Middle frontal gyrus (tissue), 1 donor: ENCODE data around the gene PRPSAP2.
"Not testable (repeated sequence)": the region's sequence is repeated elsewhere in the genome, so short reads cannot be mapped to it uniquely, and the experiment has no call there.

ENCODE experiments used
- DNase-seq: peaks from one replicate; pipeline ENCODE4 v3.0.0-alpha.2; 2015; ENCODE audit warnings: low spot score; ENCODE audit errors: extremely low spot score

The PRPSAP2 gene

GRCh38 chr17:18944646-18945045 is 86.7 kb downstream of the PRPSAP2 start:
- DNase-seq = no peak

GRCh38 chr17:18946536-18946935 is 88.6 kb downstream of the PRPSAP2 start:
- no peak for DNase-seq

- no peak for DNase-seq
Observed at GRCh38 chr17:18947866-18948265, 89.9 kb downstream of the PRPSAP2 start.

GRCh38 chr17:18948476-18949006 is 90.6 kb downstream of the PRPSAP2 start:
- no peak for DNase-seq

- no peak for DNase-seq
Observed at GRCh38 chr17:18949566-18949965, 91.6 kb downstream of the PRPSAP2 start.

GRCh38 chr17:18950346-18950745 is 92.4 kb downstream of the PRPSAP2 start:
- no peak for DNase-seq

- DNase-seq = no peak
Observed at GRCh38 chr17:18950944-18951905, 93.3 kb downstream of the PRPSAP2 start.

- DNase-seq = no peak
Observed at GRCh38 chr17:18951941-18952842, 94.3 kb downstream of the PRPSAP2 start, which contains the start of gene SLC5A10. Gene SLC5A10 (plus strand): TSS chr17:18952165. CDS start chr17:18952206, 41 bp downstream.

GRCh38 chr17:18953231-18953728 is 95.3 kb downstream of the PRPSAP2 start:
- no peak for DNase-seq

- no peak for DNase-seq
Observed at GRCh38 chr17:18954321-18954720, 96.4 kb downstream of the PRPSAP2 start.

GRCh38 chr17:18955009-18955408 is 97.1 kb downstream of the PRPSAP2 start:
- no peak for DNase-seq

- DNase-seq = not testable (repeated sequence)
Observed at GRCh38 chr17:18956021-18956420, 98.1 kb downstream of the PRPSAP2 start.

- DNase-seq = no peak
Observed at GRCh38 chr17:18956581-18956980, 98.7 kb downstream of the PRPSAP2 start.

GRCh38 chr17:18957831-18958230 is 99.9 kb downstream of the PRPSAP2 start:
- no peak for DNase-seq

- DNase-seq = no peak
Observed at GRCh38 chr17:18958611-18959010, 100.7 kb downstream of the PRPSAP2 start.

GRCh38 chr17:18959071-18959844 is 101.3 kb downstream of the PRPSAP2 start:
- no peak for DNase-seq

- no peak for DNase-seq
Observed at GRCh38 chr17:18959845-18960240, 101.9 kb downstream of the PRPSAP2 start.

GRCh38 chr17:18960241-18960665 is 102.3 kb downstream of the PRPSAP2 start:
- DNase-seq = no peak

- DNase-seq = no peak
Observed at GRCh38 chr17:18960803-18961511, 103.0 kb downstream of the PRPSAP2 start.
